HL-60 (cell line): ENCODE data around the gene TMEM131L.

Source experiments
- GABPA ChIP-seq: IDR thresholded peaks from 2 replicates; pipeline ENCODE4 v1.6.1; 2012; ENCODE audit warnings: low read depth
- POLR2AphosphoS5 ChIP-seq: IDR thresholded peaks from 2 replicates; pipeline ENCODE4 v1.6.1; 2012; ENCODE audit warnings: low read depth
- SPI1 ChIP-seq: IDR thresholded peaks from 2 replicates; pipeline ENCODE4 v1.6.1; 2012; ENCODE audit warnings: low read depth, mild to moderate bottlenecking, borderline replicate concordance
- TF ChIP-seq, protein P1 (sequence below): IDR thresholded peaks from one replicate; pipeline ENCODE4 v1.5.1; 2011; ENCODE audit warnings: low read length, control low read depth, inconsistent platforms; ENCODE audit not compliant: insufficient read depth
- TF ChIP-seq, protein P2 (sequence below): IDR thresholded peaks from 2 replicates; pipeline ENCODE4 v1.6.1; 2012; ENCODE audit warnings: low read depth; ENCODE audit not compliant: insufficient replicate concordance

DNA sequence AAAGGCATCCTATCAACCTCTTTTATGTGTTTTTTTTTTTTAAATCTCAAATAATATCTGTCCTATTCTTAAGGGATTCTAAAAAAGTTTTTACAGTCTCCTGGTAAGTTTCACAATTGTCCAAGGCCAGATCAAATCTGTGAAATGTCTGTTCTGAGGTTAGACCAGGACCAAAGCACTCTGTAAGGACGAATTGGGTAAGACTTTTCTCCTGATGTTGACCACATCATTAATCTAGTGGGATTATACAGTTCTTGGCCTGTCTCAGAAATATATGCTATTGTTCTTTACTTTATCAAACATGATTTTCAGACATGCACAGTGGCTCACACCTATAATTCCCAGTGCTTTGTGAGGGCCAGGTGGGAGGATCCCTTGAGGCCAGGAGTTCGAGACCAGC lies 45.8 kb upstream of the TMEM131L start:
- TF ChIP-seq, protein P1, sequence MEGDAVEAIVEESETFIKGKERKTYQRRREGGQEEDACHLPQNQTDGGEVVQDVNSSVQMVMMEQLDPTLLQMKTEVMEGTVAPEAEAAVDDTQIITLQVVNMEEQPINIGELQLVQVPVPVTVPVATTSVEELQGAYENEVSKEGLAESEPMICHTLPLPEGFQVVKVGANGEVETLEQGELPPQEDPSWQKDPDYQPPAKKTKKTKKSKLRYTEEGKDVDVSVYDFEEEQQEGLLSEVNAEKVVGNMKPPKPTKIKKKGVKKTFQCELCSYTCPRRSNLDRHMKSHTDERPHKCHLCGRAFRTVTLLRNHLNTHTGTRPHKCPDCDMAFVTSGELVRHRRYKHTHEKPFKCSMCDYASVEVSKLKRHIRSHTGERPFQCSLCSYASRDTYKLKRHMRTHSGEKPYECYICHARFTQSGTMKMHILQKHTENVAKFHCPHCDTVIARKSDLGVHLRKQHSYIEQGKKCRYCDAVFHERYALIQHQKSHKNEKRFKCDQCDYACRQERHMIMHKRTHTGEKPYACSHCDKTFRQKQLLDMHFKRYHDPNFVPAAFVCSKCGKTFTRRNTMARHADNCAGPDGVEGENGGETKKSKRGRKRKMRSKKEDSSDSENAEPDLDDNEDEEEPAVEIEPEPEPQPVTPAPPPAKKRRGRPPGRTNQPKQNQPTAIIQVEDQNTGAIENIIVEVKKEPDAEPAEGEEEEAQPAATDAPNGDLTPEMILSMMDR = no peak
- TF ChIP-seq GABPA = no peak
- TF ChIP-seq, protein P2, sequence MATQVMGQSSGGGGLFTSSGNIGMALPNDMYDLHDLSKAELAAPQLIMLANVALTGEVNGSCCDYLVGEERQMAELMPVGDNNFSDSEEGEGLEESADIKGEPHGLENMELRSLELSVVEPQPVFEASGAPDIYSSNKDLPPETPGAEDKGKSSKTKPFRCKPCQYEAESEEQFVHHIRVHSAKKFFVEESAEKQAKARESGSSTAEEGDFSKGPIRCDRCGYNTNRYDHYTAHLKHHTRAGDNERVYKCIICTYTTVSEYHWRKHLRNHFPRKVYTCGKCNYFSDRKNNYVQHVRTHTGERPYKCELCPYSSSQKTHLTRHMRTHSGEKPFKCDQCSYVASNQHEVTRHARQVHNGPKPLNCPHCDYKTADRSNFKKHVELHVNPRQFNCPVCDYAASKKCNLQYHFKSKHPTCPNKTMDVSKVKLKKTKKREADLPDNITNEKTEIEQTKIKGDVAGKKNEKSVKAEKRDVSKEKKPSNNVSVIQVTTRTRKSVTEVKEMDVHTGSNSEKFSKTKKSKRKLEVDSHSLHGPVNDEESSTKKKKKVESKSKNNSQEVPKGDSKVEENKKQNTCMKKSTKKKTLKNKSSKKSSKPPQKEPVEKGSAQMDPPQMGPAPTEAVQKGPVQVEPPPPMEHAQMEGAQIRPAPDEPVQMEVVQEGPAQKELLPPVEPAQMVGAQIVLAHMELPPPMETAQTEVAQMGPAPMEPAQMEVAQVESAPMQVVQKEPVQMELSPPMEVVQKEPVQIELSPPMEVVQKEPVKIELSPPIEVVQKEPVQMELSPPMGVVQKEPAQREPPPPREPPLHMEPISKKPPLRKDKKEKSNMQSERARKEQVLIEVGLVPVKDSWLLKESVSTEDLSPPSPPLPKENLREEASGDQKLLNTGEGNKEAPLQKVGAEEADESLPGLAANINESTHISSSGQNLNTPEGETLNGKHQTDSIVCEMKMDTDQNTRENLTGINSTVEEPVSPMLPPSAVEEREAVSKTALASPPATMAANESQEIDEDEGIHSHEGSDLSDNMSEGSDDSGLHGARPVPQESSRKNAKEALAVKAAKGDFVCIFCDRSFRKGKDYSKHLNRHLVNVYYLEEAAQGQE = no peak
- no peak for TF ChIP-seq POLR2AphosphoS5
- no peak for TF ChIP-seq SPI1
